ENCODE data around the gene SMC1B.

DNA sequence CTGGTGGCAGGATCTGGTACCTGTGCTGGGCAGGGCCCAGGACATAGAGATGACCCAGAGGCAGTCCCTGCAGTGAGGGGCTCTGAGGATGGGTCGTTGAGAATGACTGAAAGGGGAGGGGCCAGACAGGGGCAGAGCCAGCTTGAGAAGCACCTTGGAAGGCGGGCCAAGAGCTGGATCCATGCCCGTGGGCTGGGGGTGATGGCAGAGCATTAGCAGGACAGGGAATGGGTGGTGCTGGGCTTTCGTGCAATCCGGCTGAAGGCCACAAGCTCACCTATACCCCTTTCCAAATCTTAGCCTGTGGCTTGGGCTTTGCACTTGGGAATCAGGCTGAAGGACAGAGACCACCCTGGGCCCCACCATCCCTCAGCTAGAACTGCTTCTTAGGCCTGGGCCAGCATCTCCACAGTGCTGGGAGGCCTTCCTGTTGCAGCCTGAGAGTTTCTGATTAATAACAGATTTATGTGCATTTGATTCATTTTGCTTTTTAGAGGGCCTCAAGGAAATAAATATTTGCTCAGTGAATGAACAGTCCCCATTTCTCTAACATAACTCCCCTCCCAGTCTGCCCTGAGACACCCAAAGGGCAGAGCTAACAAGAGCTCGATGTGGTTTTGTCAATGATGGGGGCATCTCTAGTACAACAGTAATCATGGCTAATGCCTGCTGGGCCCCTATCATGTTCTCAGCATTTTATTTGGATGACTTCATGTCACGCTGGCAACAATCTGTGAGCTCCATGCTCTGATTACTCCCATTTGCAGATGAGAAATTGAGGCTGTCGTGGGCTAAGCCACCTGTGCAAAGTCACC lies 39.4 kb upstream of the SMC1B start:
- TF ChIP-seq POLR2A (IDR thresholded peaks at IDR 0.05) = no peak
- TF ChIP-seq, protein P1, sequence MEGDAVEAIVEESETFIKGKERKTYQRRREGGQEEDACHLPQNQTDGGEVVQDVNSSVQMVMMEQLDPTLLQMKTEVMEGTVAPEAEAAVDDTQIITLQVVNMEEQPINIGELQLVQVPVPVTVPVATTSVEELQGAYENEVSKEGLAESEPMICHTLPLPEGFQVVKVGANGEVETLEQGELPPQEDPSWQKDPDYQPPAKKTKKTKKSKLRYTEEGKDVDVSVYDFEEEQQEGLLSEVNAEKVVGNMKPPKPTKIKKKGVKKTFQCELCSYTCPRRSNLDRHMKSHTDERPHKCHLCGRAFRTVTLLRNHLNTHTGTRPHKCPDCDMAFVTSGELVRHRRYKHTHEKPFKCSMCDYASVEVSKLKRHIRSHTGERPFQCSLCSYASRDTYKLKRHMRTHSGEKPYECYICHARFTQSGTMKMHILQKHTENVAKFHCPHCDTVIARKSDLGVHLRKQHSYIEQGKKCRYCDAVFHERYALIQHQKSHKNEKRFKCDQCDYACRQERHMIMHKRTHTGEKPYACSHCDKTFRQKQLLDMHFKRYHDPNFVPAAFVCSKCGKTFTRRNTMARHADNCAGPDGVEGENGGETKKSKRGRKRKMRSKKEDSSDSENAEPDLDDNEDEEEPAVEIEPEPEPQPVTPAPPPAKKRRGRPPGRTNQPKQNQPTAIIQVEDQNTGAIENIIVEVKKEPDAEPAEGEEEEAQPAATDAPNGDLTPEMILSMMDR (IDR thresholded peaks at IDR 0.05) = no peak

Data from thyroid gland (tissue), 4 donors.